ENCODE data around the gene CTBP2.

CTBP2 gene

DNA sequence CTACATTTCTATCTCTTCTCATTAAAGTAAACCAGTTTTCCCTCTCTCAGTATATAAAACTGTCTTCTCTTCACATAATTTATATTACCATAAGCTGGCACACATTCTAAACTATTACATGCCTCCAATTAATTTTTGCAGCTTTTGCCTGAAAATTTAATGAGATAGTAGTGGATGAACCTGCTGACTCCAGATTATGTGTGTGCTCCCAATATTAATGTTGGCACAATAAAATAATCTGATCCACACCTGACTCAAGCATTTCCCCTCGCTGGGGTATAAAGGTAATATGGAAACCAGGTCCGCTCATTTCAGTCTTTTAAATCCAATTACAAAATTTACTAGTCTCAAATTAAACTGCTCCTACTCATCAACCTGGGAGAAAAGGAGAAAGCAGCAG lies 63.4 kb downstream of the CTBP2 start:
- in situ Hi-C loops (cut with HindIII; ENCODE audit: low sequenced_read_pairs) = no loop called here
- TF ChIP-seq, protein P1, sequence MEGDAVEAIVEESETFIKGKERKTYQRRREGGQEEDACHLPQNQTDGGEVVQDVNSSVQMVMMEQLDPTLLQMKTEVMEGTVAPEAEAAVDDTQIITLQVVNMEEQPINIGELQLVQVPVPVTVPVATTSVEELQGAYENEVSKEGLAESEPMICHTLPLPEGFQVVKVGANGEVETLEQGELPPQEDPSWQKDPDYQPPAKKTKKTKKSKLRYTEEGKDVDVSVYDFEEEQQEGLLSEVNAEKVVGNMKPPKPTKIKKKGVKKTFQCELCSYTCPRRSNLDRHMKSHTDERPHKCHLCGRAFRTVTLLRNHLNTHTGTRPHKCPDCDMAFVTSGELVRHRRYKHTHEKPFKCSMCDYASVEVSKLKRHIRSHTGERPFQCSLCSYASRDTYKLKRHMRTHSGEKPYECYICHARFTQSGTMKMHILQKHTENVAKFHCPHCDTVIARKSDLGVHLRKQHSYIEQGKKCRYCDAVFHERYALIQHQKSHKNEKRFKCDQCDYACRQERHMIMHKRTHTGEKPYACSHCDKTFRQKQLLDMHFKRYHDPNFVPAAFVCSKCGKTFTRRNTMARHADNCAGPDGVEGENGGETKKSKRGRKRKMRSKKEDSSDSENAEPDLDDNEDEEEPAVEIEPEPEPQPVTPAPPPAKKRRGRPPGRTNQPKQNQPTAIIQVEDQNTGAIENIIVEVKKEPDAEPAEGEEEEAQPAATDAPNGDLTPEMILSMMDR (IDR thresholded peaks at IDR 0.05; ENCODE audit: low read depth, low read length) = no peak
- H3K4me3 ChIP-seq (ENCODE audit: low read depth, low read length) = no peak overlapping the region
- no peak for DNase-seq (ENCODE audit: low read depth, low spot score)

DNA sequence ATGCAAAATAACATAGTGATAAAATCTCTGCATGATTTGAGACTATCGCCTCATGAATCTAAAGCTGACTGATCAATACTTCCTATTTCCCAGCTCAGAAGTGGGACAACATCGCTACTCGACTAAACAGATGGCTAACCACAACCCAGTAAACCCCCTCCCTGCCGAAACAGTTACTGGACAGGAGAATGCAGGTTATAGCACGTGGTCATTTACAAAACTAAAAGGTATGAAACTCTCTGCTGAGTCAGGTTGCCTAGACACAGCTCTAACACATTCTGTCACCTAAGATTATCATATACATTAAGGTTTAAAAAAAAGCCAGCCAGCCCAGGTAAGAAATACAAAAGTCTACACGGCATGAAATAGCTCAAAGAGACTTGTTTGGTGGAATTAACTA lies 64.0 kb downstream of the CTBP2 start:
- DNase-seq (ENCODE audit: low read depth, low spot score) = no peak
- no peak overlapping the region for H3K4me3 ChIP-seq (ENCODE audit: low read depth, low read length)
- in situ Hi-C loops (cut with HindIII; ENCODE audit: low sequenced_read_pairs) = no loop called here
- TF ChIP-seq, protein P1 (IDR thresholded peaks at IDR 0.05; ENCODE audit: low read depth, low read length) = no peak

DNA sequence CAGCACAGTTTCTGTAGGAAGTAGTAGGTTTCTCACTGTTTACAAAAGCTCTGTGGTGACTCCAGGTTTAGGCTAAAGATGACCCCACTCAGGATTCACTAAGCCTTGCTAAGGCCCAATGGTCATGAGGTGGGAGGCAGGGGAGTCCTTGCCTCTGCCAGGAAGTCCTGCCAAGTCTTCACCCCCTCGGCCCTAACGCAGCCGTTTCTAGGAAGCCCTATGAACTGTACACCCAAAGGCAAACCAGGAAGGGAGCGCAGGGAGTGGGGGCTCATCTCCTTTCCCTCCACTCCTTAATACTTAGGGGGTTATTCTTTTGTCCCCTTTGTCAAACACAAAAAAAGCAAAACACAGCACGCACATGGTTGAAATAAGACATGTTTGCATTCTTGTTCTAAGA lies 64.6 kb downstream of the CTBP2 start:
- no peak overlapping the region for H3K4me3 ChIP-seq (ENCODE audit: low read depth, low read length)
- TF ChIP-seq, protein P1 (IDR thresholded peaks at IDR 0.05; ENCODE audit: low read depth, low read length) = no peak
- in situ Hi-C loops (cut with HindIII; ENCODE audit: low sequenced_read_pairs) = no loop called here
- DNase-seq (ENCODE audit: low read depth, low spot score) = no peak

DNA sequence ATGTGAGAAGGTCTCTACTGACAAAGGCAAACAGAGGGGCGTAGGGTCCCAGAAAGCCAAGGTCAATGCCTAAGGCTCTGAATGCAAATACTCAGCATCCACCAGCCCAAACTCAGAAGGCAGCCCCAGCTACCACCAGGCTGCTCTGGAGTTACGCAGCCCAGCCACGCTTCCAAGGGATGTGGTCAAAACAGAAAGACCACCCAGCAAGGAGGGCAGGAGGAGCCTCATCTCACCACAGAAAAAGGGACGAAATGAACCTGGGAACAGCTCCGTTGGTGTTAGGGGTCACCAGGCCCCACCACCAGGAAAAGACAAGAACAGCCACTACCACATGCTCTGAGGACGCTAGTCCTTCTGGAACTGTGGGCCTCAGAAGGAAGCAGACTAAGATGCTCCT lies 65.1 kb downstream of the CTBP2 start:
- DNase-seq (ENCODE audit: low read depth, low spot score) = no peak
- in situ Hi-C loops (cut with HindIII; ENCODE audit: low sequenced_read_pairs) = no loop called here
- TF ChIP-seq, protein P1 (IDR thresholded peaks at IDR 0.05; ENCODE audit: low read depth, low read length) = no peak

DNA sequence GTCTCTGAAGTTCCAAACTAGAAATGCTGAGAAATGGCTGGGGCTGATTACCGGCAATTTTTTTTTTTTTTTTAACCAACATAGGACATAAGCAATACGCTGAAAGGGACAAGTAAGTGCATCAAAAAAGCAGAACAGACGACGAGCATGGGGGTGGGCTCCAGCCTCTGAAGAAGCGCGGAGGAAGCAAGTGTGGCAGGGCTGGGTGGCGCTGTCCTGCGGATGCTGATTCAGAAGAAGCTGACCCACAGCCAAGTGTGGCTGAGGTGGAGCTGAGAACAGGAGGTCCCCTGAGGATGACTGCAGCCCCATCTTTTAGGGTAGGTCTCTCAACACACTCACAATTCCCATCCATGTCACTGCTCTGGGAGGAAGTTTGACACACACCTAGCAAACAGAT lies 65.6 kb downstream of the CTBP2 start:
- in situ Hi-C loops (cut with HindIII; ENCODE audit: low sequenced_read_pairs) = no loop called here
- no peak for DNase-seq (ENCODE audit: low read depth, low spot score)
- H3K4me3 ChIP-seq (ENCODE audit: low read depth, low read length) = no peak overlapping the region
- TF ChIP-seq, protein P1 (IDR thresholded peaks at IDR 0.05; ENCODE audit: low read depth, low read length) = no peak

More for the DNA sequence above, 65.1 kb downstream of the CTBP2 start:
- no peak overlapping the region for H3K4me3 ChIP-seq (ENCODE audit: low read depth, low read length)

DNA sequence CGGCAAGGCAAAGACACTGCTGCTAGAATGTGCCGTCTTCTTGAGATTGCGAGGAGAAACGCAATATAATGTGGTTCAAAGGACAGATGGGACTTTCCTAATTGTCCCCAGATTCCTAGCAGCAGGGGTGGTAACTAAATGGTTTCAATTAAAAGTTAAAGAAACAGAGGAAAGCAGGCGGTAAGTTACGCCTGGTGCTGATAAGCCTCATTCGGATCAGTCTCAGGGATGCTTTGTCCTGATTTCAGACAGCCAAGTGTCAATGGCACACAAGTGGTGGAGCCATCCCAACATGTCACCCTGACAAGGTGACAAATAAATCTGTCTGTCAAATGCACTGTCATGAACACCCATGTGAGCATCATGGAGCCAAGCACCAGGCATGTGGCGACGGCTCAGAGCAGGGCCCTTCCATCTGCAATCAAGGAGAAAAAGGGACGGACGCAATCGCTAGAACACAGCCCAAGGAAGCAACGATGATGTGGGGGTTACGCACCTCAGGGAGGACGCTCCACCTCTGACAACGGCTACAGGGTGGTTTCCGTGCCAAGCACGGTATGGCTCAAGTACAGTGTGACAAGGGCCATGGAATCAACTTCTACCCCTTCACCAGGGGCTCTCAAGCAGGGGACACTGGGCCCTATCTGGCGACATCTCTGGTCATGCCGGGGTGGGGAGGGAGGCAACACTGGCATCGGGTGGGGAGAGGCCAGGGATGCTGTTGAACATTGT lies 66.2 kb downstream of the CTBP2 start:
- in situ Hi-C loops (cut with HindIII; ENCODE audit: low sequenced_read_pairs) = no loop called here

More for the DNA sequence above, 66.2 kb downstream of the CTBP2 start:
- no peak for DNase-seq (ENCODE audit: low read depth, low spot score)
- H3K4me3 ChIP-seq (ENCODE audit: low read depth, low read length) = no peak overlapping the region
- TF ChIP-seq, protein P1 (IDR thresholded peaks at IDR 0.05; ENCODE audit: low read depth, low read length) = no peak
